H9 (cell line): ENCODE measurements around the gene FAU. TPM values are rescaled to one million over a fixed set of nuclear protein-coding genes. Genes with fewer than 3 reads are reported as not detected.

Source experiments
- DNase-seq: peaks from one replicate; pipeline ENCODE4 v3.0.0-alpha.2; 2017
- H2AFZ ChIP-seq: one replicate; pipeline ENCODE4 v1.6.1; 2013; ENCODE audit warnings: mild to moderate bottlenecking, low read length, control low read depth, moderate library complexity
- H2AK5ac ChIP-seq: 2 replicates; pipeline ENCODE4 v1.6.1; 2013; ENCODE audit warnings: low read length, control low read depth, mixed read lengths; ENCODE audit not compliant: insufficient read length
- H2BK120ac ChIP-seq: one replicate; pipeline ENCODE4 v1.6.1; 2013; ENCODE audit warnings: low read depth, mild to moderate bottlenecking, low read length, control low read depth, inconsistent platforms; ENCODE audit not compliant: poor library complexity, severe bottlenecking
- H2BK12ac ChIP-seq: 2 replicates; pipeline ENCODE4 v1.6.1; 2013; ENCODE audit warnings: low read length, control low read depth, mixed read lengths, low read depth; ENCODE audit not compliant: insufficient read length
- H2BK15ac ChIP-seq: 2 replicates; pipeline ENCODE4 v1.6.1; 2013; ENCODE audit warnings: low read depth, low read length, control low read depth
- H2BK20ac ChIP-seq: one replicate; pipeline ENCODE4 v1.6.1; 2013; ENCODE audit warnings: low read depth, mild to moderate bottlenecking, low read length, control low read depth, inconsistent platforms; ENCODE audit not compliant: poor library complexity, severe bottlenecking
- H2BK5ac ChIP-seq: 2 replicates; pipeline ENCODE4 v1.6.1; 2013; ENCODE audit warnings: low read length, control low read depth, mixed read lengths; ENCODE audit not compliant: insufficient read length
- H3K14ac ChIP-seq: 2 replicates; pipeline ENCODE4 v1.6.1; 2013; ENCODE audit warnings: low read length, control low read depth; ENCODE audit not compliant: insufficient read depth
- H3K18ac ChIP-seq: 2 replicates; pipeline ENCODE4 v1.6.1; 2013; ENCODE audit warnings: low read depth, mild to moderate bottlenecking, mixed read lengths, low read length, control low read depth; ENCODE audit not compliant: insufficient read length
- H3K23ac ChIP-seq: 2 replicates; pipeline ENCODE4 v1.6.1; 2013; ENCODE audit warnings: low read length, control low read depth, mixed read lengths, low read depth; ENCODE audit not compliant: insufficient read length
- H3K23me2 ChIP-seq: 2 replicates; pipeline ENCODE4 v1.6.1; 2013; ENCODE audit warnings: low read depth, mild to moderate bottlenecking, mixed read lengths, low read length, control low read depth; ENCODE audit not compliant: insufficient read length, poor library complexity, severe bottlenecking
- H3K27ac ChIP-seq: 2 replicates; pipeline ENCODE4 v1.5.1; 2013; ENCODE audit warnings: low read length, control low read depth, mixed read lengths, low read depth; ENCODE audit not compliant: insufficient read length
- H3K27me3 ChIP-seq: 2 replicates; pipeline ENCODE4 v1.6.1; 2013; ENCODE audit warnings: low read length, control low read depth, inconsistent platforms; ENCODE audit not compliant: insufficient read depth
- H3K4ac ChIP-seq: 2 replicates; pipeline ENCODE4 v1.6.1; 2013; ENCODE audit warnings: low read depth, mild to moderate bottlenecking, control low read depth, inconsistent platforms, low read length, moderate library complexity
- H3K4me1 ChIP-seq: 2 replicates; pipeline ENCODE4 v1.6.1; 2013; ENCODE audit warnings: low read length, control low read depth, inconsistent platforms; ENCODE audit not compliant: insufficient read depth
- H3K4me2 ChIP-seq: 2 replicates; pipeline ENCODE4 v1.6.1; 2013; ENCODE audit warnings: low read length, control low read depth, mixed read lengths; ENCODE audit not compliant: insufficient read length, insufficient read depth
- H3K56ac ChIP-seq: 2 replicates; pipeline ENCODE4 v1.6.1; 2013; ENCODE audit warnings: low read depth, mild to moderate bottlenecking, mixed read lengths, low read length, control low read depth; ENCODE audit not compliant: insufficient read length
- H3K79me1 ChIP-seq: 2 replicates; pipeline ENCODE4 v1.6.1; 2013; ENCODE audit warnings: low read depth, mild to moderate bottlenecking, moderate library complexity, low read length, control low read depth, inconsistent platforms; ENCODE audit not compliant: insufficient read depth, poor library complexity, severe bottlenecking
- H3K79me2 ChIP-seq: 2 replicates; pipeline ENCODE4 v1.6.1; 2013; ENCODE audit warnings: low read length, control low read depth, inconsistent platforms; ENCODE audit not compliant: insufficient read depth
- H3K9ac ChIP-seq: 2 replicates; pipeline ENCODE4 v1.6.1; 2013; ENCODE audit warnings: low read length, control low read depth, mixed read lengths; ENCODE audit not compliant: insufficient read length; ENCODE audit errors: extremely low read depth
- H3K9me3 ChIP-seq: one replicate; pipeline ENCODE4 v1.6.1; 2013; ENCODE audit warnings: low read depth, low read length, inconsistent platforms; ENCODE audit not compliant: control insufficient read depth
- H3T11ph ChIP-seq: one replicate; pipeline ENCODE4 v1.6.1; 2013; ENCODE audit warnings: mild to moderate bottlenecking, low read length, control low read depth, inconsistent platforms
- H4K20me1 ChIP-seq: one replicate; pipeline ENCODE4 v1.6.1; 2013; ENCODE audit not compliant: control insufficient read depth, insufficient read length, insufficient read depth
- H4K5ac ChIP-seq: 2 replicates; pipeline ENCODE4 v1.6.1; 2013; ENCODE audit warnings: low read depth, mild to moderate bottlenecking, mixed read lengths, low read length, control low read depth; ENCODE audit not compliant: insufficient read length
- H4K8ac ChIP-seq: replicated peaks from 2 replicates; pipeline ENCODE4 v1.6.1; 2013; ENCODE audit warnings: low read length, control low read depth, mixed read lengths, low read depth; ENCODE audit not compliant: insufficient read length
- H4K91ac ChIP-seq: 2 replicates; pipeline ENCODE4 v1.6.1; 2013; ENCODE audit warnings: low read depth, mild to moderate bottlenecking, moderate library complexity, mixed read lengths, low read length, control low read depth; ENCODE audit not compliant: insufficient read length
- H3K27ac Mint-ChIP-seq, 3 experiments: 2 replicates in 2 of 3; 3 replicates in 1 of 3; pipeline ENCODE4 v1.8.0; 2020 to 2021; ENCODE audit warnings: mixed read lengths in 3 of 3, mild to moderate bottlenecking in 1 of 3, moderate library complexity in 1 of 3
- H3K27me3 Mint-ChIP-seq: 2 replicates; pipeline ENCODE4 v1.8.0; 2021; ENCODE audit warnings: low read depth, mild to moderate bottlenecking, moderate library complexity, mixed read lengths
- H3K36me3 Mint-ChIP-seq, 3 experiments: 2 replicates in 2 of 3; 3 replicates in 1 of 3; pipeline ENCODE4 v1.8.0; 2020 to 2021; ENCODE audit warnings: low read depth in 3 of 3, mixed read lengths in 3 of 3; ENCODE audit not compliant: insufficient read depth in 1 of 3
- H3K4me1 Mint-ChIP-seq, 2 experiments: 2 replicates each; pipeline ENCODE4 v1.8.0; 2020; ENCODE audit warnings: mixed read lengths in 2 of 2
- H3K4me3 Mint-ChIP-seq, 2 experiments: 2 replicates in 1 of 2; 3 replicates in 1 of 2; pipeline ENCODE4 v1.8.0; 2020 to 2021; ENCODE audit warnings: mild to moderate bottlenecking in 2 of 2, mixed read lengths in 2 of 2, moderate library complexity in 1 of 2
- H3K9me3 Mint-ChIP-seq, 2 experiments: 2 replicates in 1 of 2; 3 replicates in 1 of 2; pipeline ENCODE4 v1.8.0; 2020; ENCODE audit warnings: mild to moderate bottlenecking in 2 of 2, mixed read lengths in 2 of 2, moderate library complexity in 1 of 2
- WGBS: extraction: QIAGEN DNeasy Blood & Tissue Kit; methylation state at CpG from one replicate; pipeline ENCODE4 v1.1.7; 2013; ENCODE audit warnings: missing lambda C conversion rate, low lambda C conversion rate, mixed read lengths; ENCODE audit not compliant: insufficient read length; ENCODE audit errors: extremely low coverage; 5-methylcytosine and 5-hydroxymethylcytosine counted together
- total RNA-seq: library from RNA; stranded (reverse); gene quantifications from 2 replicates; pipeline ENCODE4 v1.2.1, GENCODE V29; 2021
- TF ChIP-seq, protein P1 (sequence below): fragments of 200-600 bp; sonication (generic); conservative IDR thresholded peaks from 3 replicates; pipeline ENCODE4 v1.8.0; 2021; ENCODE audit warnings: antibody characterized with exemption, mild to moderate bottlenecking

Gene FAU
- total RNA-seq, 1 experiment from 2014 or later, result 898 TPM

GRCh38 chr11:65112546-65113360 is 9.2 kb downstream of the FAU start:
- Histone ChIP-seq H3K4ac (no peak overlapping the region), H3K14ac (no peak overlapping the region), H4K8ac (no peak overlapping the region), H3K4me1 (no peaks in the 10 kb centered on the region), H2BK120ac (no peak overlapping the region), H4K5ac (no peak overlapping the region), H3K27me3 (no peaks in the 10 kb centered on the region), H3K23me2 (peaks cover 18% of the 10 kb centered on the region), H2AK5ac (no peak overlapping the region), H4K20me1 (no peaks in the 10 kb centered on the region), H3K18ac (no peak overlapping the region), H3K56ac (no peak overlapping the region), H3K9ac (peak overlapping the region; percentile 27), H2BK15ac (no peak overlapping the region), H3T11ph (no peak overlapping the region), H3K79me2 (no peaks in the 10 kb centered on the region), H3K23ac (no peak overlapping the region), H2AFZ (no peak overlapping the region), H3K79me1 (no peaks in the 10 kb centered on the region), H2BK5ac (no peak overlapping the region), H4K91ac (no peak overlapping the region), H2BK20ac (no peak overlapping the region), H2BK12ac (no peak overlapping the region), H3K9me3 (no peaks in the 10 kb centered on the region), H3K27ac (no peak overlapping the region), H3K4me2 (peak overlapping the region; percentile 56)
- TF ChIP-seq, protein P1, sequence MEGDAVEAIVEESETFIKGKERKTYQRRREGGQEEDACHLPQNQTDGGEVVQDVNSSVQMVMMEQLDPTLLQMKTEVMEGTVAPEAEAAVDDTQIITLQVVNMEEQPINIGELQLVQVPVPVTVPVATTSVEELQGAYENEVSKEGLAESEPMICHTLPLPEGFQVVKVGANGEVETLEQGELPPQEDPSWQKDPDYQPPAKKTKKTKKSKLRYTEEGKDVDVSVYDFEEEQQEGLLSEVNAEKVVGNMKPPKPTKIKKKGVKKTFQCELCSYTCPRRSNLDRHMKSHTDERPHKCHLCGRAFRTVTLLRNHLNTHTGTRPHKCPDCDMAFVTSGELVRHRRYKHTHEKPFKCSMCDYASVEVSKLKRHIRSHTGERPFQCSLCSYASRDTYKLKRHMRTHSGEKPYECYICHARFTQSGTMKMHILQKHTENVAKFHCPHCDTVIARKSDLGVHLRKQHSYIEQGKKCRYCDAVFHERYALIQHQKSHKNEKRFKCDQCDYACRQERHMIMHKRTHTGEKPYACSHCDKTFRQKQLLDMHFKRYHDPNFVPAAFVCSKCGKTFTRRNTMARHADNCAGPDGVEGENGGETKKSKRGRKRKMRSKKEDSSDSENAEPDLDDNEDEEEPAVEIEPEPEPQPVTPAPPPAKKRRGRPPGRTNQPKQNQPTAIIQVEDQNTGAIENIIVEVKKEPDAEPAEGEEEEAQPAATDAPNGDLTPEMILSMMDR, result peak; percentile 91
- H3K36me3 Mint-ChIP-seq, result peaks cover 2 to 28% (median 23%) of the 10 kb centered on the region in 3 experiments
- H3K27ac Mint-ChIP-seq, result peak overlapping the region in 2 of 3 experiments; percentile 85 to 91; a peak in 2 of 7 replicates
- H3K9me3 Mint-ChIP-seq, result no peaks in the 10 kb centered on the region
- no CpG with 5 or more reads among the region's 57 CpGs for WGBS
- peaks cover 1% of the 10 kb centered on the region; the same call in 1 of the 2 replicates for H3K27me3 Mint-ChIP-seq
- peak; percentile 69 for DNase-seq
- peaks cover 15 to 23% of the 10 kb centered on the region in 2 experiments for H3K4me1 Mint-ChIP-seq
- H3K4me3 Mint-ChIP-seq, result peak overlapping the region; percentile 82 to 99
